Stomach (tissue), 4 donors: ENCODE data around the gene ENAH.

Experiments
- CTCF ChIP-seq, 7 experiments: fragments of 450-650 bp in 4 of 7; fragments of 200-600 bp in 3 of 7; sonication (generic) in 3 of 7; IDR thresholded peaks; one replicate each; pipeline ENCODE4 v1.5.1; 2016 to 2019; ENCODE audit warnings: antibody characterized with exemption in 7 of 7, control low read depth in 2 of 7, mild to moderate bottlenecking in 1 of 7
- POLR2A ChIP-seq, 4 donors: fragments of 450-650 bp; IDR thresholded peaks; one replicate each; pipeline ENCODE4 v1.6.1; 2016; ENCODE audit warnings: antibody characterized with exemption in 4 of 4, control low read depth in 2 of 4, mild to moderate bottlenecking in 1 of 4, moderate library complexity in 1 of 4

GRCh38 chr1:225664762-225665161, 11.8 kb upstream of the ENAH start:
- TF ChIP-seq CTCF (IDR thresholded peaks at IDR 0.05) (no peak), POLR2A (IDR thresholded peaks at IDR 0.05) (no peak)
